Small intestine (tissue), 7 donors: ENCODE data around the gene ATXN10. TPM values are rescaled to one million over a fixed set of nuclear protein-coding genes. Genes with fewer than 3 reads are reported as not detected.
"Not testable (repeated sequence)": the region's sequence is repeated elsewhere in the genome, so short reads cannot be mapped to it uniquely, and the experiment has no call there.

ENCODE experiments used
- DNase-seq, 2 donors: peaks; one replicate each; pipeline versions ENCODE4 v3.0.0 to v3.0.0-alpha.2; 2013
- FAIRE-seq: peaks from 2 replicates; lab custom pipeline; 2012; peaks lifted over from hg19 to GRCh38; lab: Jason Lieb, UNC
- H3K27ac ChIP-seq, 3 donors: one replicate each; pipeline ENCODE4 v1.5.1; 2013; ENCODE audit warnings: low read length in 2 of 3, mild to moderate bottlenecking in 2 of 3, control low read depth in 1 of 3, inconsistent platforms in 1 of 3, low read depth in 1 of 3, moderate library complexity in 1 of 3
- H3K27me3 ChIP-seq, 3 donors: one replicate each; pipeline ENCODE4 v1.6.1; 2013; ENCODE audit warnings: low read length in 3 of 3, inconsistent platforms in 1 of 3; ENCODE audit not compliant: control insufficient read depth in 3 of 3, insufficient read depth in 3 of 3
- H3K36me3 ChIP-seq, 3 donors: one replicate each; pipeline ENCODE4 v1.6.1; 2013; ENCODE audit warnings: low read length in 3 of 3, inconsistent platforms in 1 of 3, low read depth in 1 of 3, mild to moderate bottlenecking in 1 of 3, moderate library complexity in 1 of 3; ENCODE audit not compliant: control insufficient read depth in 3 of 3, insufficient read depth in 2 of 3
- H3K4me1 ChIP-seq, 3 donors: one replicate each; pipeline ENCODE4 v1.6.1; 2013; ENCODE audit warnings: low read length in 2 of 3, inconsistent platforms in 1 of 3, low read depth in 1 of 3, mild to moderate bottlenecking in 1 of 3, moderate library complexity in 1 of 3; ENCODE audit not compliant: control insufficient read depth in 3 of 3, insufficient read depth in 2 of 3
- H3K4me3 ChIP-seq, 3 donors: one replicate each; pipeline ENCODE4 v1.5.1; 2013; ENCODE audit warnings: low read length in 3 of 3, control low read depth in 1 of 3, inconsistent platforms in 1 of 3, low read depth in 1 of 3, mild to moderate bottlenecking in 1 of 3, moderate library complexity in 1 of 3
- H3K9me3 ChIP-seq, 2 donors: one replicate each; pipeline ENCODE4 v1.6.1; 2013; ENCODE audit warnings: low read depth in 1 of 2, low read length in 1 of 2; ENCODE audit not compliant: control insufficient read depth in 2 of 2, insufficient read depth in 1 of 2
- WGBS, 3 donors: extraction: QIAGEN DNeasy Blood & Tissue Kit; methylation state at CpG; one replicate each; pipeline ENCODE4 v1.1.7; 2013; 5-methylcytosine and 5-hydroxymethylcytosine counted together
- polyA plus RNA-seq, 4 donors: library from polyadenylated mRNA; stranded (reverse) in 3 of 4; unstranded in 1 of 4; fragments of 200-250 nt in 3 of 4; fragments of 120-200 nt in 1 of 4; gene quantifications; one replicate each; pipeline versions ENCODE4 v1.2.1 to v1.2.3, GENCODE V29; 2013
- donor health status: healthy with polysubstance abuse.
- donor health status: control.
- donor health status: control.
- donor health status: Bipolar disorder and iron deficiency.
- donor health status: healthy.

ATXN10 gene
- polyA plus RNA-seq, 4 donors = 15.4 to 74.3 (median 39.2) TPM

GRCh38 chr22:45677063-45677462, 5.4 kb downstream of the ATXN10 start:
- Histone ChIP-seq H3K27ac (no peak overlapping the region), H3K4me1 (peaks cover 3 to 11% (median 10%) of the 10 kb centered on the region in 3 donors), H3K36me3 (no peaks in the 10 kb centered on the region), H3K4me3 (no peak overlapping the region), H3K9me3 (no peaks in the 10 kb centered on the region), H3K27me3 (no peaks in the 10 kb centered on the region)
- DNase-seq = no peak
- WGBS, 3 donors = 72 to 83% (median 78%) methylated on average over 1 of the region's 1 CpG
- FAIRE-seq = no peak

GRCh38 chr22:45678961-45679912, 7.6 kb downstream of the ATXN10 start:
- FAIRE-seq = no peak

GRCh38 chr22:45680932-45681700, 9.5 kb downstream of the ATXN10 start:
- Histone ChIP-seq H3K36me3 (no peaks in the 10 kb centered on the region), H3K9me3 (no peaks in the 10 kb centered on the region), H3K4me3 (no peak overlapping the region), H3K4me1 (no peaks in the 10 kb centered on the region), H3K27ac (no peak overlapping the region), H3K27me3 (no peaks in the 10 kb centered on the region)
- FAIRE-seq (no peak), DNase-seq (no peak)
- WGBS, 3 donors = 75 to 80% (median 77%) methylated on average over 5 of the region's 5 CpGs

More at GRCh38 chr22:45678961-45679912, 7.6 kb downstream of the ATXN10 start:
- no peaks in the 10 kb centered on the region for H3K9me3 ChIP-seq
- H3K36me3 ChIP-seq = no peaks in the 10 kb centered on the region
- no peak overlapping the region for H3K4me3 ChIP-seq
- no peaks in the 10 kb centered on the region for H3K4me1 ChIP-seq
- 77 to 91% (median 84%) methylated on average over 9 of the region's 9 CpGs for WGBS, 3 donors
- DNase-seq = no peak
- H3K27ac ChIP-seq = no peak overlapping the region
- H3K27me3 ChIP-seq = no peaks in the 10 kb centered on the region

- Histone ChIP-seq H3K9me3 (no peaks in the 10 kb centered on the region), H3K27me3 (no peaks in the 10 kb centered on the region), H3K36me3 (no peaks in the 10 kb centered on the region), H3K4me3 (no peak overlapping the region), H3K4me1 (no peaks in the 10 kb centered on the region), H3K27ac (no peak overlapping the region)
- DNase-seq = no peak
- FAIRE-seq = no peak
- WGBS, 3 donors = 78 to 92% (median 91%) methylated on average over 4 of the region's 4 CpGs
Measured at GRCh38 chr22:45682064-45682463, 10.4 kb downstream of the ATXN10 start.

GRCh38 chr22:45682773-45683172, 11.1 kb downstream of the ATXN10 start:
- not testable (repeated sequence) for DNase-seq, H3K36me3 ChIP-seq, H3K9me3 ChIP-seq, H3K4me1 ChIP-seq, H3K27ac ChIP-seq, H3K4me3 ChIP-seq, H3K27me3 ChIP-seq, FAIRE-seq
- WGBS, 3 donors = 92 to 99% (median 97%) methylated on average over 5 of the region's 5 CpGs

- WGBS, 3 donors = 83 to 94% (median 93%) methylated on average over 6 of the region's 6 CpGs
Measured at GRCh38 chr22:45683248-45683647, 11.6 kb downstream of the ATXN10 start.

GRCh38 chr22:45683680-45684079, 12.0 kb downstream of the ATXN10 start:
- FAIRE-seq (no peak), DNase-seq (no peak)
- Histone ChIP-seq H3K4me3 (no peak overlapping the region), H3K36me3 (no peaks in the 10 kb centered on the region), H3K27me3 (no peaks in the 10 kb centered on the region), H3K9me3 (no peaks in the 10 kb centered on the region), H3K4me1 (no peaks in the 10 kb centered on the region), H3K27ac (no peak overlapping the region)
- 90 to 92% (median 90%) methylated on average over 2 of the region's 2 CpGs for WGBS, 3 donors

More at GRCh38 chr22:45683248-45683647, 11.6 kb downstream of the ATXN10 start:
- no peak overlapping the region for H3K27ac ChIP-seq
- no peak for FAIRE-seq
- no peaks in the 10 kb centered on the region for H3K36me3 ChIP-seq
- H3K9me3 ChIP-seq = no peaks in the 10 kb centered on the region
- no peaks in the 10 kb centered on the region for H3K4me1 ChIP-seq
- no peaks in the 10 kb centered on the region for H3K27me3 ChIP-seq
- DNase-seq = no peak
- no peak overlapping the region for H3K4me3 ChIP-seq

- Histone ChIP-seq H3K36me3 (no peaks in the 10 kb centered on the region), H3K9me3 (no peaks in the 10 kb centered on the region), H3K27ac (no peak overlapping the region), H3K4me3 (no peak overlapping the region), H3K4me1 (no peaks in the 10 kb centered on the region), H3K27me3 (no peaks in the 10 kb centered on the region)
- 72 to 88% (median 80%) methylated on average over 4 of the region's 4 CpGs for whole genome bisulfite sequencing, 3 donors
- no peak for FAIRE-seq
- DNase-seq = no peak
Measured at GRCh38 chr22:45684169-45684568, 12.5 kb downstream of the ATXN10 start.
